GM13976 (cell line): ENCODE measurements around the gene PLCXD3.

ENCODE experiments used
- DNase-seq: peaks from one replicate; pipeline ENCODE4 v3.0.0; 2012; ENCODE audit warnings: low spot score
- CTCF ChIP-seq: IDR thresholded peaks from 2 replicates; pipeline ENCODE4 v1.5.1; 2012; ENCODE audit warnings: borderline replicate concordance, mild to moderate bottlenecking; ENCODE audit not compliant: insufficient read depth; ENCODE audit errors: extremely low read depth, missing control alignments, control extremely low read depth
- in situ Hi-C: fragments of 300-500 bp; cut with MboI; formaldehyde crosslinking; loops from one replicate; pipeline ENCODE4 v1.12.0; 2022; ENCODE audit warnings: low sequenced_read_pairs, mixed read lengths, inconsistent platforms; ENCODE audit not compliant: unreplicated experiment

Gene PLCXD3

GRCh38 chr5:41281215-41281810, 229.1 kb downstream of the PLCXD3 start:
- in situ Hi-C loops, result no loop called here
- no peak for DNase-seq
- TF ChIP-seq CTCF, result no peak

GRCh38 chr5:41279040-41279439, 231.4 kb downstream of the PLCXD3 start:
- in situ Hi-C loops, result no loop called here
- DNase-seq, result no peak
- TF ChIP-seq CTCF, result no peak

GRCh38 chr5:41277476-41278245, 232.7 kb downstream of the PLCXD3 start:
- no peak for TF ChIP-seq CTCF
- DNase-seq, result no peak
- in situ Hi-C loops, result no loop called here

- in situ Hi-C loops, result no loop called here
- TF ChIP-seq CTCF, result no peak
- no peak for DNase-seq
Observed at GRCh38 chr5:41275813-41276512, 234.4 kb downstream of the PLCXD3 start.

- TF ChIP-seq CTCF, result peak; percentile 40
- no peak for DNase-seq
- in situ Hi-C loops, result no loop called here
Observed at GRCh38 chr5:41270423-41271251, 239.8 kb downstream of the PLCXD3 start.

- no peak for DNase-seq
- in situ Hi-C loops, result no loop called here
- TF ChIP-seq CTCF, result no peak
Observed at GRCh38 chr5:41268894-41269293, 241.5 kb downstream of the PLCXD3 start.
